ENCODE results near the gene KIF3B. TPM values are rescaled to one million over a fixed set of nuclear protein-coding genes. Genes with fewer than 3 reads are reported as not detected.

KIF3B gene
- total RNA-seq, 1 experiment from 2014 or later = 24.3 TPM

DNA sequence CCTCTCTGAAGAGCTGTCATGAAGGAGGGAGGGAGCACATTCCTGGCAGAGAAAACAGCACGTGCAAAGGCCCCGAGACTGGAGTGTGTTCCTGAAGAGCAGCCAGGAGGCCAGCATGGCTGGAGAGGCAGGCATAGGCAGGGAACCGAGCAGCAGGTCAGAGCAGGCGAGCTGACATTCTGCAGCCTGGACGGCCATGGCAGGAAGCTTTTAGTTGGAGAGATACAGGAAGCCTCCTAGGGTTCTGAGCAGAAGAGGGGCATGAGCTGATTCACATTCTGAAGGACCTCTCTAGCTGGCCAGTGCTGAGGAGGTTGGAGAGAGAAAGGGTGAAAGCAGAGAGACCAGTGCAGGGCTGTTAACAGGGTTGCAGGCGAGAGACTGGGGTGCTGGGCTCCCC lies 40.0 kb upstream of the KIF3B start:
- Histone ChIP-seq H3K36me3 (ENCODE audit: insufficient read depth, low read length, poor library complexity, severe bottlenecking) (peaks cover 28% of the 10 kb centered on the region), H3K27me3 (replicated peaks; ENCODE audit: insufficient read depth, low read depth, low read length, poor library complexity) (no peaks in the 10 kb centered on the region), H3K27ac (ENCODE audit: low read depth, low read length, poor library complexity, severe bottlenecking) (no peak overlapping the region), H3K4me3 (ENCODE audit: low read depth, low read length, poor library complexity, severe bottlenecking) (no peak overlapping the region), H3K9me3 (ENCODE audit: low read depth, low read length, poor library complexity, severe bottlenecking) (no peaks in the 10 kb centered on the region), H3K4me1 (ENCODE audit: insufficient read depth, low read length, poor library complexity, severe bottlenecking) (no peaks in the 10 kb centered on the region)
- TSS peak; percentile 31 for BruUV-seq (replicated peaks)
- ChIA-PET POLR2A (ENCODE audit: low non-redundant PET) (no interaction called here), CTCF (no interaction called here)
- no peak for DNase-seq (ENCODE audit: low spot score)
- TF ChIP-seq, protein P1, sequence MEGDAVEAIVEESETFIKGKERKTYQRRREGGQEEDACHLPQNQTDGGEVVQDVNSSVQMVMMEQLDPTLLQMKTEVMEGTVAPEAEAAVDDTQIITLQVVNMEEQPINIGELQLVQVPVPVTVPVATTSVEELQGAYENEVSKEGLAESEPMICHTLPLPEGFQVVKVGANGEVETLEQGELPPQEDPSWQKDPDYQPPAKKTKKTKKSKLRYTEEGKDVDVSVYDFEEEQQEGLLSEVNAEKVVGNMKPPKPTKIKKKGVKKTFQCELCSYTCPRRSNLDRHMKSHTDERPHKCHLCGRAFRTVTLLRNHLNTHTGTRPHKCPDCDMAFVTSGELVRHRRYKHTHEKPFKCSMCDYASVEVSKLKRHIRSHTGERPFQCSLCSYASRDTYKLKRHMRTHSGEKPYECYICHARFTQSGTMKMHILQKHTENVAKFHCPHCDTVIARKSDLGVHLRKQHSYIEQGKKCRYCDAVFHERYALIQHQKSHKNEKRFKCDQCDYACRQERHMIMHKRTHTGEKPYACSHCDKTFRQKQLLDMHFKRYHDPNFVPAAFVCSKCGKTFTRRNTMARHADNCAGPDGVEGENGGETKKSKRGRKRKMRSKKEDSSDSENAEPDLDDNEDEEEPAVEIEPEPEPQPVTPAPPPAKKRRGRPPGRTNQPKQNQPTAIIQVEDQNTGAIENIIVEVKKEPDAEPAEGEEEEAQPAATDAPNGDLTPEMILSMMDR (conservative IDR thresholded peaks at IDR 0.05; ENCODE audit: low read depth, low read length) = no peak
- no peak for TF ChIP-seq EZH2 (IDR thresholded peaks at IDR 0.05; ENCODE audit: borderline replicate concordance, low read depth, low read length, poor library complexity, severe bottlenecking)
- intact Hi-C loops (cut with micrococcal nuclease; ENCODE audit: unreplicated experiment) = no loop called here

DNA sequence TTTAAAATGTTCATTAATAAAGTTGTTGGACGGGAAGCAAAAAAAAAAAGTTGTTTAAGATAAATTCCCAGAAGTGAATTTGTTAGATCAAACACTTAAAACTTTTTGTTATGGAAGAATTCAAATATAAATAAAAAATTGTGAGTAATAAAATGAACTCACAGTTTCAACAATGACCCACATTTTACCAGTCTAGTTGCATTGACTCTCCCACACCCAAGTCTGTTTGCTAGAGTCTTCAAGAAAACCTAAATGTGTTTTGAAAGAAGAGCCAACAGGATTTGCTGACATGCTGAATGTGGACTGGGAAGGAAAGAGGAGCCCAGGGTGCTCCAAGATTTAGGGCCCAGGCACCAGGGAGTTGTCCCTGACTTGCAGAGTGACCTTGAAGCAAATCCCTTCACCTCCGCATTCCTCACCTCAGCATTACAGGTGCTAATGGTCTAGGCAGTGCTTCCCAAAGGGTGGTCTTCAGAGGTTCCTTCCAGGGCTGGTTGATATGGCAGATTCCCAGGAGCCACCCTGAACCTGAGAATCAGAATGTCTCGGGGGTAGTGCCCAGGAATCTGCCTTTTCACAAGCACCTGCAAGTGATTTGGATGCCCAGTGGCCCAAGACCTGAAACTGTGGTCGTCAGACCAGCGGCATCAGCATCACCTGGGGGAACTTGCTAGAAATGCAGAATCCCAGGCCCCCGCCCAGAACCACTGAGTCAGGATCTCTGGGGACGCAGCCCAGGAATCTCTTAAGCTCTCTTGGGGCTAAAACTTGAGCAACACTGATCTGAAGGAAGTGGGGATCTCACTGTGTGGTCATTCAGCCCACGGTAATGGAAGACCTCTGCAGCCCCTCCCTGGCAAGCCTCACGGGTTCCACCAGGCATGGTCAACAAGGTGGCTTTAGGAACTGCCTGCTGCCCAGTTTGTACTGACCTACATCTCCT lies 38.7 kb upstream of the KIF3B start:
- intact Hi-C loops (cut with micrococcal nuclease; ENCODE audit: unreplicated experiment) = no loop called here
- Histone ChIP-seq H3K4me3 (ENCODE audit: low read depth, low read length, poor library complexity, severe bottlenecking) (no peak overlapping the region), H3K4me1 (ENCODE audit: insufficient read depth, low read length, poor library complexity, severe bottlenecking) (no peaks in the 10 kb centered on the region), H3K27me3 (replicated peaks; ENCODE audit: insufficient read depth, low read depth, low read length, poor library complexity) (no peaks in the 10 kb centered on the region), H3K36me3 (ENCODE audit: insufficient read depth, low read length, poor library complexity, severe bottlenecking) (peaks cover 15% of the 10 kb centered on the region), H3K27ac (ENCODE audit: low read depth, low read length, poor library complexity, severe bottlenecking) (no peak overlapping the region), H3K9me3 (ENCODE audit: low read depth, low read length, poor library complexity, severe bottlenecking) (no peaks in the 10 kb centered on the region)
- no peak for DNase-seq (ENCODE audit: low spot score)
- POLR2A ChIA-PET (ENCODE audit: low non-redundant PET) = no interaction called here
- no TSS peak for BruUV-seq (replicated peaks)
- TF ChIP-seq, protein P1 (conservative IDR thresholded peaks at IDR 0.05; ENCODE audit: low read depth, low read length) = no peak
- TF ChIP-seq EZH2 (IDR thresholded peaks at IDR 0.05; ENCODE audit: borderline replicate concordance, low read depth, low read length, poor library complexity, severe bottlenecking) = no peak
- CTCF ChIA-PET = no interaction called here

- no peak for TF ChIP-seq EZH2 (IDR thresholded peaks at IDR 0.05; ENCODE audit: borderline replicate concordance, low read depth, low read length, poor library complexity, severe bottlenecking)
- TF ChIP-seq, protein P1 (conservative IDR thresholded peaks at IDR 0.05; ENCODE audit: low read depth, low read length) = no peak
- POLR2A ChIA-PET (ENCODE audit: low non-redundant PET) = no interaction called here
- CTCF ChIA-PET = interaction anchor here (0.6 kb wide), 1 partner anchor 409 kb away, joined by 4 read pairs; no protein-coding TSS in a partner anchor
Observed at GRCh38 chr20:32240205-32240604, 37.2 kb upstream of the KIF3B start.

More at GRCh38 chr20:32240205-32240604, 37.2 kb upstream of the KIF3B start:
- intact Hi-C loops (cut with micrococcal nuclease; ENCODE audit: unreplicated experiment) = no loop called here
- no TSS peak for BruUV-seq (replicated peaks)
- Histone ChIP-seq H3K4me1 (ENCODE audit: insufficient read depth, low read length, poor library complexity, severe bottlenecking) (no peaks in the 10 kb centered on the region), H3K4me3 (ENCODE audit: low read depth, low read length, poor library complexity, severe bottlenecking) (no peak overlapping the region), H3K36me3 (ENCODE audit: insufficient read depth, low read length, poor library complexity, severe bottlenecking) (peaks cover under 1% of the 10 kb centered on the region), H3K27ac (ENCODE audit: low read depth, low read length, poor library complexity, severe bottlenecking) (no peak overlapping the region), H3K27me3 (replicated peaks; ENCODE audit: insufficient read depth, low read depth, low read length, poor library complexity) (no peaks in the 10 kb centered on the region), H3K9me3 (ENCODE audit: low read depth, low read length, poor library complexity, severe bottlenecking) (no peaks in the 10 kb centered on the region)
- no peak for DNase-seq (ENCODE audit: low spot score)

Measured in A673 (cell line).